Fibroblast of the aortic adventitia (primary cell): ENCODE results near the gene MED20. TPM values are rescaled to one million over a fixed set of nuclear protein-coding genes. Genes with fewer than 3 reads are reported as not detected.
A peak's percentile ranks its signal among the peaks of the same experiment; 100 is the strongest.
"Not testable (repeated sequence)": the region's sequence is repeated elsewhere in the genome, so short reads cannot be mapped to it uniquely, and the experiment has no call there.

ENCODE experiments used
- DNase-seq: peaks from one replicate; pipeline ENCODE4 v3.0.0-alpha.2; 2010; ENCODE audit warnings: low read depth
- H3K4me3 ChIP-seq: 2 replicates; pipeline ENCODE4 v1.5.1; 2011; ENCODE audit warnings: low read depth, mild to moderate bottlenecking, control low read depth, low read length, moderate library complexity
- CTCF ChIP-seq: IDR thresholded peaks from 2 replicates; pipeline ENCODE4 v1.5.1; 2011; ENCODE audit warnings: mild to moderate bottlenecking, low read length, control low read depth, inconsistent platforms; ENCODE audit not compliant: insufficient read depth
- total RNA-seq: library from RNA; depleted of rRNA; stranded (reverse); fragments of >200 nt; gene quantifications from 2 replicates; pipeline ENCODE4 v1.2.3, GENCODE V29; 2012; ENCODE audit warnings: low replicate concordance

MED20 gene
- total RNA-seq, 1 donor = 29.9 TPM

GRCh38 chr6:41955412-41955811, 34.5 kb upstream of the MED20 start:
- no peak for DNase-seq
- no peak overlapping the region for H3K4me3 ChIP-seq
- TF ChIP-seq CTCF = no peak

DNA sequence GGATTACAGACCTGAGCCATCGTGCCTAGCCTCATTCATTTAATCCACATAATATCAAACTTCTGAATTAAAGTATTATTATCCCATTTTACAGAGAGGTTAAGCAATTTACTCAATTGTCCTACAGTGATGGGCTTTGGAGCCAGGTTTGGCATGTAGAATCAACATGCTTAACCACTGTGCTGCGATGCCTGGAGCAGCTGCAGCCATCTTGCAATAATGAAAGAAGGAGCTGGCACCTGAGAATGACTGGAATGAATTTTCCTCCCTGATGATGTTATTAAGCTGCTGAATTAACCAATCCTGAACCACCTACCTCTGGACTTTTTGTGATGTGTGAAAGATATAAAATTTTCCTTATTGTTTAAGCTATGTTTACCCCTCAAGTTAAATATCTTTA, 33.7 kb upstream of the MED20 start:
- H3K4me3 ChIP-seq = no peak overlapping the region
- no peak for TF ChIP-seq CTCF
- DNase-seq = no peak

GRCh38 chr6:41947581-41948220, 26.8 kb upstream of the MED20 start:
- TF ChIP-seq CTCF = no peak
- H3K4me3 ChIP-seq = no peak overlapping the region
- DNase-seq = no peak

DNA sequence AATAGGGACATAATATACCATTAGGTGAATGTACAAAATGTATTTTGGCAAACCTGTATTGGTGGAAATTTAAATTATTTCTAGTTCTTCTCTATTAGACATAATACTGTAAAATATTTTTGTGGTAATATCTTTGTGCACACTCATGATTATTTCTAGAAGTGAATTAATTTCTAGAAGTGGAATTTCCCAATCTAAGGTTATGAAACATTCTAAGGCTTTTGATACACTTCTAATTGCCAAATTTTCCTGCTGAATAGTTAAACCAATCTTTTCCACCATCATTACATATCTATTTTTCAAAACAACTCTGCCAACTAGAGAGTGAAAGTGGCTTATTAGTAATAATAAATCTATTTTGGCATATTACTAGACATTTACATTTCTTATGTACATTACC, 22.5 kb upstream of the MED20 start:
- no peak overlapping the region for H3K4me3 ChIP-seq
- TF ChIP-seq CTCF = no peak
- DNase-seq = no peak

DNA sequence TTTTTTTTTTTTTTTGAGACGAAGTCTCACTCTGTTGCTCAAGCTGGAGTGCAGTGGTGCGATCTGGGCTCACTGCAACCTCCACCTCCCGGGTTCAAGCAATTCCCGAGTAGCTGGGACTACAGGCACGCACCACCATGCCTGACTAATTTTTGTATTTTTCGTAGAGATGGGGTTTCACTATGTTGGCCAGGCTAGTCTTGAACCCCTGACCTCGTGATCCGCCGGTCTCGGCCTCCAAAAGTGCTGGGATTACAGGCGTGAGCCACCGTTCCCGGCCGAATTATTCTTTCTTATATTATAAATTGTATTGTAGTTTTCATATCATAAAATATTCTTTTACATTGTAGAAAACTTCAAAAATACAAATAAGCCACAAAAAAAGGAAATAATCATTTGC, 21.9 kb upstream of the MED20 start:
- H3K4me3 ChIP-seq, DNase-seq: not testable (repeated sequence)

DNA sequence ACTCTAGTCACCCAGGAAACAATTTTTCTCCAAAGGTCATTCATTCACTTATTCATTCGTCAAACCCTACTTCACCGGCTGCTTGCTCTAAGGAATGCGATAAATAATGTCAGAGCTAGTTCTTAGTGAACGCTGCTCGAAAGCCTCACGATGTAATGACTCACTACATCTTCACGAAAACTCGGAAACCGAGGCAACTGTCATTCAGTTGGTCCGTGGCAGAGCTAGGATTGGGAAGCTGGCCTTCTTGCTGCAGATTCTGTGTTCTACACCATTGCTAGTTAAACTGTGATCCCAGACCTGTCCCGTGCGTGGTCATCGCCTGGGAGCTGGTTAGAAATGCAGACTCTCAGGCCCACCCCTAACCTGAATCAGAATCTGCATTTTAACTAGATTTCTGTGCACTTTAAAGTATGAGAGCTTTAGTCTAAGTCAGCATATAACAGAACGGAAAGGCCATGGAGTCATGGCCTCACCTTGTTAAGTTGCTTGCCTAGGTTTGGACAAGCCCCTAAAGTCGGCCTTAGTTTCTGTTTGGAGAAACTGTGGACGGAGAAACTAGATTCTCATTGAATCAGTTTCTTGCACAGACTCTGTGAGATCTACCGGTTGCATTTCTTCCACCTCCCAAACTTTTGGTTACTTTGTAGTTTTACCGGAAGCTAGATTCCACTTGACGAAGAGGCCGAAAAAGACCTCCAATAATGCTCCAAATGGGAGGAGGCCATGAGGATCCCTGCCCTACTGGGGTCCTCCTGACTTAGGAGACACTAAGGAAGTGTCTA, 21.3 kb upstream of the MED20 start:
- TF ChIP-seq CTCF = no peak
- H3K4me3 ChIP-seq = peak overlapping the region; percentile 95
- peak; percentile 77 for DNase-seq

GRCh38 chr6:41941280-41942066, 20.5 kb upstream of the MED20 start, which contains the start of gene CCND3:
Gene CCND3, minus strand, starts transcription at chr6:41941808. Its CDS starts 159 bp downstream, at chr6:41941649.
- no peak for TF ChIP-seq CTCF
- DNase-seq = peak; percentile 82
- H3K4me3 ChIP-seq = peak within 1 kb of the TSS; percentile 95
